ENCODE results near the gene ARID3A. TPM values are rescaled to one million over a fixed set of nuclear protein-coding genes. Genes with fewer than 3 reads are reported as not detected.

The ARID3A gene
- total RNA-seq, 1 donor from 2014 or later = 7.8 TPM

DNA sequence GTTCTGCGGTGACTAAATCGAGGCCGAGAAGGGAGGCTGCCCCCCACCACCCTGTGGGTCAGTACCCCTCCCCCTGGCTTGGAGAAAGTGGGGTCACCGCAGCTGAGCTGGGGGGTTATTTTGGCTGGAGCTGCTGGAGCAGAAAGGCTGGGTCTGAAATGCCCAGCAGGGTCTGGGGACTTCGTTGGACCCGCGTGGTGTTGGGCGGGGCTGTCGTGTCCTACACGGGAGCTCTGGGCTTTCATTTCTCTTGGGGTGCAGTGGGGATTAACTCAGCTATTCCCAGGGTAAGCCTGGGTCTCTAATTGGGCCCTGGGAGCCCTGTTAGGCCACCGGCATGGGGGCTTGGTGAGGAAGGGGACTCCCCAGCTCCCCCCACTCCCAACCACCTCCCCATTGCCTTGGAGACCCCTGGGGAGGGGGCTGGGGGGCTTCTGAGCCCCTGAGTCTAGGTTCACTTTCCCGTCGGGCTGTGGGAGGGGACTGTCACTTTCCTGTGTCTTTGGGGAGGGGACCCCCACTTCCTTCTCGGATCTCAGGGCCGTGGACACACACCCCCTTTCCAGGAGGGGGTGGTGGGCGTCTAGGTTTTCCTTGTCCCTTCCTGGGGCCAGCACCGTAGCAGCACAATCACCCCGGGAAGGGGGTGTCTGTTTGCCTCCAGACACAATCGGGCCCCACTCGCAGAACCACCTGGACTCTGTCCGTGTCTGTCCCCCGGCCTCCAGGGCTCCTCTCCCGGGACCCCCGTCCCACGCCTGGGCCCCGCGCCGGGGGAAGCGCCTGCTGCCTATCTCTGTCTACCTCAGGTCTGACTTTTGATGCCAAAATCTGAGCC lies 48.1 kb downstream of the ARID3A start:
- intact Hi-C loops (cut with DNase I) = no loop called here
- DNase-seq (ENCODE audit: low spot score) = no peak

DNA sequence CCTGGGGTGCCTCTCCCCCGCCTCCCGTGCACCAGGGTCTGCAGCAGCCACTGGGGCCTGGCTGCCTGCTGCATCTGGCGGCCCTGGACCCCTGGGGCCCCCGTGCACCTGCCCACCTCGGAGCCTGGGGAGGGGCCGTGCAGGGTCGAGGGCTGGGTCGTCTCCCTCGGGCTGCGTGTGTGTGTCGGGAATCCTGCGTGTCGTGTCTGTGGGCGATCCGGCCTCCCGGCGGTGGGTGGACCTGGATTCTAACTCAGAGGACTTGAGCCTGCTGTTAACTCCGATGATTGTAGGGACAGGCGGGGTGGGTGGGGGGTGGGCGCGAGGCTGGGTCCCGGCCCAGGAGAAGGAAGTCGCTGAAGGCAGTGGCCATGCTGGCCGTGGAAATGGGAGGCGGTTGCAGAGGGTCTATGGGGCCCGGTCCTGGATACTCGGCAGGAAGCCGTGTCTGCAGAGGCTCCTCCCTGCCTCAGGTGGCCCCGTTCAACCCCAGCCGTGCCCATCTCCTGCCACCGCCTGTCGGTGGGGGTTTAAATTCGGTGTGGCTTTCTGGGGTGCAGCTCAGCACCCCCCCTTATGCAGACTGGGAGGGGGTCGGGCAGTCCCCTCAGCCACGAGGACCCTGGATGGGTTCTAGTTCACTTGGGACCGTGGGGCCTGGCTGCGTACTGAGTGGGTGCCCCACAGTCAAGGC lies 48.9 kb downstream of the ARID3A start:
- no peak for DNase-seq (ENCODE audit: low spot score)
- intact Hi-C loops (cut with DNase I) = no loop called here

- intact Hi-C loops (cut with DNase I) = no loop called here
These were observed 50.6 kb downstream of the ARID3A start for GRCh38 chr19:976476-976875.

GRCh38 chr19:977058-977464 lies 51.2 kb downstream of the ARID3A start:
- intact Hi-C loops (cut with DNase I) = no loop called here
- no peak for DNase-seq (ENCODE audit: low spot score)

More at GRCh38 chr19:976476-976875, 50.6 kb downstream of the ARID3A start:
- DNase-seq (ENCODE audit: low spot score) = no peak

DNA sequence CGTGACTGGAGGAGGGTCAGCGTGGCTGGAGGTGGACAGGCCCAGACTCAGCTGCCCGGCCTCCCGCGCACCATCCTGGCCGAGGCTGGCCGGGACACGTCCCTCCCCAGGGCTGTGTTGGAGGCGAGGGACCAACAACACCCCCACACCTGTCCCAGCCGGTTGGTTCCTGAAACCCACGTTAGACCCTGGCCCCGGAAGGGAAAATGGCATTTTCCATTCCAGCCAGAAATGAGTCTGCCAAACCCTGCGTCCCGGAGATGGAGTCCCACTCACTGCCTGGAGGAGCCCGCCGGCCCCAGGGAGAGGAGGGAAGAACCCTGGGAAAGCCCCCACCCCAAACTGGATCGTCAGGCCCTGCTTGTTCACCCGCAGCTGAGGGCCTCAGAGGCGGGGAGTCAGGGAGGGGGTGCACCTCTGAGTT lies 53.5 kb downstream of the ARID3A start:
- no peak for DNase-seq (ENCODE audit: low spot score)
- intact Hi-C loops (cut with DNase I) = no loop called here

DNA sequence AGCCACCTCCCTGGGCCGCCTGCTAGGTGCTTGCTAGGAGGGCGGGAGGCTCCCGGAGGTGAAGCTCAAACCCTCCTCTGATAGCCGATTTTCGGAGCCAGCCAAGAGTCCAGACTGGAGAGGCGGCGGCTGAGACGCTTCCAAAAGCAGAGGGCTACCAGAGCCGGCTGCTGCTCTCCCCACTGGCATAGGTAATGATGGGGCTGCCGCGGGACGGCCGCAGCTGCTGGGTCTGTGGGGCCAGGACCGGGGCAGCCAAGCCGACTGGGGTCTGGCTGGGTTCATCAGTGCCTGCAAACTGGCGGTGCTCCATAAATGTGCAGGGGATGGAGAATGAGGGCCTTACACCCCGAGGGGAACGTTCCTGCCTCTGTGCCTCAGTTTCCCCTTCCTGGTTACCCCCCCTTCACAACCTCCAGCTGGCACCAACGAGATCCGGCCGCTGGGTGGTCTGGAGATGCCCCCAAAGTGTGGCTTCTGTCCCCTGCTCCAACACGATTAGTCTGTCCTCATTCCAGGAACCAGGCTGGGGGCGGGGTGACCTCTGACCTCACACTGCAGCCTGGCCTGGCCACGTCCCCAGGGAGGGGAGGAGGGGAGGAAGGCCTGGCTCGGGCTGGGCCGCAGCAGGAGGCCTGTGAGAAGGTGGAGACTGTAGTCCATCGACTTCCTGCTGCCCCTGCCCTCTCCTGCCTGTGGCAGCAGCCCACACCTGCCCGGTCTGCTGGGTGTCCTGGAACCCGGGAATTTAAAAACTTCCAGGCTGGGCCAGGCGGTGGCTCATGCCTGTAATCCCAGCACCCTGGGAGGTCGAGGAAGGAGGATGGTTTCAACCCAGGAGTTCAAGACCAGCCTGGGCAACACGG lies 54.5 kb downstream of the ARID3A start:
- no peak for DNase-seq (ENCODE audit: low spot score)
- intact Hi-C loops (cut with DNase I) = loop anchor here (5.0 kb wide), 2 partner anchors 123 to 208 kb away; partner anchors contain the start of gene CFD

DNA sequence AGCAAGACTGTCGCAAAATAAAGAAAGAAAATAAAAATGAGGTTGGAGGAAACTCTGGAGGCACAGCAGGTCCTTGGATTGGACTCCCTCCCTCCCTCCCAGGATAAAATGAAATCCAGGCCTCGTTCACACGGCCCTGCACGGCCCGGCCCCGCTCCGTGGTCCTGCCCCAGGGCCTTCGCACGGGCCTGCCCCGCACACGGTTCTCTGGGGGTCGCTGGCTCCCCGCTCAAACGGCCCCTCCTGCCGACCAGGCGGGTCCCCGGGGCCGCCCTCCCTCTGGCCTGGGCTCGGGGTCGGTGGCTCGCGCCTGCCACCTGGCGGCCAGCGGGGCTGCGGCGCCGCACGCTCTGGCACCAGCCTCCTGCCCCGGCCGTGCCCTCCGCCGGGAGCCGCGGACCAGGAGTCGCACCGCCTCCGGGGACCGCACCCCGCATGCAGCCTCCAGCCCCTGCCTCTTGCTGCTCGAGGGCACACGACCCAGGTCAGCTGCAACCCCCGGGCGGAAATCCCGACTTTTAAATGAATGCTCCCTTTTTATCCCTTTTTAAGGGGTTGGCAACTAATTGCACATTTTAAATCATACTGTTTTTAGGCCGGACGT lies 56.8 kb downstream of the ARID3A start:
- intact Hi-C loops (cut with DNase I) = loop anchor here (1.0 to 5.0 kb wide), 3 partner anchors 60 to 210 kb away; partner anchors contain the start of gene CFD
- DNase-seq (ENCODE audit: low spot score) = peak; percentile 89

DNA sequence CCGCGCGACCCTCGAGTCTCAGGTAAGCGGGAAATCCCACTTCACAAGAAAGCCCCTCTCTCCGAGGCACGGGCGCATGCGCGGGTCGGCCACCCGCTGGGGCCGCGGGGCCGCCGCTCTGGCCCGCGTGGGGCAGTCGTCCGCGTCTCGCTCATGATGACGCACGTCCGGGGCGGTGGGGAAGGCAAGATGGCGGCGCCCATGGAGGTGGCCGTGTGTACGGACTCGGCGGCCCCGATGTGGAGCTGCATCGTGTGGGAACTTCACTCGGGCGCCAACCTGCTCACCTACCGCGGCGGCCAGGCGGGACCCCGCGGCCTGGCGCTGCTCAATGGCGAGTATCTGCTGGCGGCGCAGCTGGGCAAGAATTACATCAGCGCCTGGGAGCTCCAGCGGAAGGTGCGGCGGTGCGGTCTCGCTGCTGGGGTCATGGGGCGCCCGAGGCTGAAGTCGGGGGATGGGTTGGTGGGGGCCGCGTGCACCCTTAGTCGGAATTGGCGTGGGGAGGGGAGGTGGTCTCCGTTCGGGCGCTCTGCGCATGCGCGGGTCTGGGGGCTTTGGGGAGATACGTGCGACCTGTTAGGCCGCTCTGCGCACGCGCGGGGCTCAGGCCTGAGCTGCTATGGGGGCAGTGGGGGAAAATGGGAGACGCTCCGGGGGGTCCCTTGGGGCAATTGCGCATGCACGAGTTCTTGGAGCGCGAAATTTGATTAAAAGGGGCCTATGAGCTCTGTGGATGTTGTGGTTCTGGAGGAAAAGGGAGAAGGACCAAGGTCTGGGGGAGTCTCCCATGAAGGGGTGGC lies 58.5 kb downstream of the ARID3A start, which contains the start of gene WDR18:
Gene WDR18 (plus strand): TSS at position 181 of the 803 bp plus-strand sequence. CDS start 9 bp downstream, at position 190.
- intact Hi-C loops (cut with DNase I) = loop anchor here (5.0 kb wide), 2 partner anchors 127 to 212 kb away; partner anchors contain the start of gene CFD
- peak; percentile 97 for DNase-seq (ENCODE audit: low spot score)

DNA sequence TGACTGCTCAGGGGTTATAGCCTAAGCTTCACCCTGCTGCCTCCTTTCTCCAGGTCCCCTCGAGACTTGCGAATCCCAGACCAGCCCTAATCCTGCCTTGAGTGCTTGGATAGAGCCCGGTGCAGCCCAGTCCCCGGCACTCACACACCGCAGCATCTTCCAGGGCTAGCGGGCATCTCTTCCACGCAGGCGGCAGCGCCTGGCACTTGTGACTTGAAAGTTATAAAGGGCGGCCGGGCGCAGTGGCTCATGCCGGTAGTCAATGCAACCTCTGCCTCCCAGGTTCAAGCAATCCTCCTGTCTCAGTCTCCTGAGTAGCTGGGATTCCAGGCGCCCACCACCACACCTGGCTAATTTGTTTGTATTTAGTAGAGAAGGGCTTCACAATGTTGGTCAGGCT lies 60.2 kb downstream of the ARID3A start:
- intact Hi-C loops (cut with DNase I) = no loop called here
- no peak for DNase-seq (ENCODE audit: low spot score)

GRCh38 chr19:988081-988480 lies 62.2 kb downstream of the ARID3A start:
- intact Hi-C loops (cut with DNase I) = no loop called here
- no peak for DNase-seq (ENCODE audit: low spot score)

DNA sequence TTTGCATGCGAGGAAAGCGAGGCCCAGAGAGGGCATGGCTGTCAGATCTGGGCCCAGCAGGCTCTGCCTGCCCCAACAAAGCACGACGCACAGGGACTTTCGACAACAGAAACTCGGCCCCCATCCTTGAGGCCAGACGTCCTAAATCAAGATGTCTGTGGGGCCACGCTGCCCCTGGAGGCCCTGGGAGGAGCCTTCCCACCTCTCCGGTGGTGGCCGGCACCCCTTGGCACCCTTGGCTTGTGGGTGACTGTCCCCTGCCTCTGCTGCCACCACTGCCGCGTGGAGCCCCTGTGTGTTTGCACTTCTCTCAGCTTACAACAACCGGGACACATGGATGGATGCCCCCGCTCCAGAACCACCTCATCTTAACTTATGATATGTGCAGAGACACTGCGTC lies 62.7 kb downstream of the ARID3A start:
- DNase-seq (ENCODE audit: low spot score) = no peak
- intact Hi-C loops (cut with DNase I) = no loop called here

DNA sequence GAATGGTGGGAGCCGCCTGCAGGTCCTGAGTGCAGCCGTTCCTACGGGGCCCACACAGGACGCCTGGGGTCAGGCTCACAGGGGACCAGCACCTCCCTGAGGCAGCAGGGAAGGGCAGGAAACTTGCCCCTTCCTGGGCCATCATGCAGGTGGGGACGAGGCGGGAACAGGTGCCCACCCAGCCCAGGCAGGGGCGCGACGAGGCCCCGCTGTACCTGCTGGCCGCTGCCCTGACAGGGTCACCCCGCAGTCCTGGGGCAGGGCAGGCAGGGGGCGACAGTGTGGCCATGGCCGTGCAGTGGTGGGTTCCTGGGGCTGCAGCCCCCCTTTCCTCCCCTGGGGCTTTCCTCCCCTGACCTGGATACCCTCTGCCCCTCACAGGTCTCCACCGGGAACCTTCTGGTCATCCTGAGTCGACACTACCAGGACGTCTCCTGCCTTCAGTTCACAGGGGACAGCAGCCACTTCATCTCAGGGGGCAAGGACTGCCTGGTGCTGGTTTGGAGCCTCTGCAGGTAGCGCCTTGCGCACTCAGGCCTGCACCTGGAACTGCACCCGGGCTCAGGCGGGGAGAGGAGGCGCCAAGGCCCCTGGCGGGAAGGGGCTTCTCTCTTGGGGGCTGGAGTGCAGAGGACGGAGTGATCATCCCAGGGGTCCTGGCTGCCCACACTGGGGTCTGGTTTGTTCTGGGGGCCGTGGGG lies 63.7 kb downstream of the ARID3A start:
- intact Hi-C loops (cut with DNase I) = no loop called here
- no peak for DNase-seq (ENCODE audit: low spot score)

GRCh38 chr19:990119-990571 lies 64.3 kb downstream of the ARID3A start:
- DNase-seq (ENCODE audit: low spot score) = no peak
- intact Hi-C loops (cut with DNase I) = no loop called here

DNA sequence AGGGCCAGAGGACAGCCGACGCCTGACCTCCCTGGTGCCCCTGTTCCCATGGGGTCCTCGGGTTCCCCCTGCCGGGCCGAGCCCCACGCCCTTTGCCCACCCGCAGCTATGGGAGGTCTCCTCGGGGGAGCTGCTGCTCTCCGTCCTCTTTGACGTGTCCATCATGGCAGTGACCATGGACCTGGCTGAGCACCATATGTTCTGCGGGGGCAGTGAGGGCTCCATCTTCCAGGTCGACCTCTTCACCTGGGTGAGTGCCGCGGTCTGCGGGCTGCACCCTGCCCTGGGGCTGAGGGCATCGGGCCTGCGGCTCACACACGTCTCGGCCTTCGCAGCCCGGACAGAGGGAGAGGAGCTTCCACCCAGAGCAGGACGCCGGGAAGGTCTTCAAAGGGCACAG lies 64.9 kb downstream of the ARID3A start:
- intact Hi-C loops (cut with DNase I) = no loop called here
- no peak for DNase-seq (ENCODE audit: low spot score)

GRCh38 chr19:991174-991931 lies 65.5 kb downstream of the ARID3A start:
- intact Hi-C loops (cut with DNase I) = no loop called here
- DNase-seq (ENCODE audit: low spot score) = no peak

- no peak for DNase-seq (ENCODE audit: low spot score)
- intact Hi-C loops (cut with DNase I) = no loop called here
These were observed 66.3 kb downstream of the ARID3A start for GRCh38 chr19:991932-992669.

Data from cardiac septum (tissue), 1 donor.